Heart left ventricle (tissue), 16 donors: ENCODE results near the gene TRIM17. TPM values are rescaled to one million over a fixed set of nuclear protein-coding genes. Genes with fewer than 3 reads are reported as not detected.

Experiments used
- ATAC-seq, 4 donors: fragments of 200-7000 bp; cut with Tn5 transposase; one replicate each; pipeline ENCODE4 v1.9.1; 2020 to 2022; ENCODE audit warnings: moderate library complexity in 4 of 4, mild to moderate bottlenecking in 3 of 4, moderate number of reproducible peaks in 1 of 4
- DNase-seq, 5 donors: peaks; one replicate each; pipeline ENCODE4 v3.0.0-alpha.2; 2020
- H3K27ac ChIP-seq, 12 donors: fragments of 200-600 bp; sonication (generic) in 4 of 12; one replicate each; pipeline versions ENCODE4 v1.5.0 to v1.8.0; 2016 to 2022; ENCODE audit warnings: mild to moderate bottlenecking in 2 of 12
- H3K27me3 ChIP-seq, 9 donors: fragments of 200-600 bp; sonication (generic) in 2 of 9; one replicate each; pipeline versions ENCODE4 v1.5.1 to v1.8.0; 2016 to 2022; ENCODE audit warnings: mild to moderate bottlenecking in 3 of 9
- H3K36me3 ChIP-seq, 9 donors: fragments of 200-600 bp; sonication (generic) in 2 of 9; one replicate each; pipeline versions ENCODE4 v1.5.0 to v1.8.0; 2018 to 2022; ENCODE audit warnings: mild to moderate bottlenecking in 2 of 9
- H3K4me1 ChIP-seq, 12 donors: fragments of 200-600 bp; sonication (generic) in 4 of 12; one replicate each; pipeline versions ENCODE4 v1.5.0 to v1.8.0; 2016 to 2022; ENCODE audit warnings: mild to moderate bottlenecking in 3 of 12
- H3K4me3 ChIP-seq, 12 donors: fragments of 200-600 bp; sonication (generic) in 4 of 12; one replicate each; pipeline versions ENCODE4 v1.5.0 to v1.8.0; 2017 to 2022; ENCODE audit warnings: mild to moderate bottlenecking in 9 of 12, moderate library complexity in 4 of 12
- H3K9me3 ChIP-seq, 12 donors: fragments of 200-600 bp; sonication (generic) in 4 of 12; one replicate each; pipeline versions ENCODE4 v1.5.0 to v1.8.0; 2016 to 2022; ENCODE audit warnings: mild to moderate bottlenecking in 1 of 12
- CTCF ChIP-seq, 12 donors: fragments of 200-600 bp; sonication (generic) in 4 of 12; IDR thresholded peaks; one replicate each; pipeline versions ENCODE4 v1.5.0 to v1.8.0; 2018 to 2022; ENCODE audit warnings: antibody characterized with exemption in 12 of 12, mild to moderate bottlenecking in 5 of 12
- POLR2A ChIP-seq, 2 donors: fragments of 450-650 bp; IDR thresholded peaks; one replicate each; pipeline ENCODE4 v1.6.1; 2017; ENCODE audit warnings: antibody characterized with exemption in 2 of 2, mild to moderate bottlenecking in 2 of 2, moderate library complexity in 2 of 2
- WGBS, 4 donors: extraction: QIAGEN DNeasy Blood & Tissue Kit in 2 of 4; methylation state at CpG; one replicate each; pipeline versions ENCODE4 v1.1.5 to v1.1.7; 2013 to 2018; 5-methylcytosine and 5-hydroxymethylcytosine counted together
- intact Hi-C, 10 donors: fragments of 100-400 bp; cut with DNase I; formaldehyde crosslinking; loops; one replicate each; pipeline versions ENCODE4 v1.11.1 to v1.14.2; 2022
- polyA plus RNA-seq, 2 donors: library from polyadenylated mRNA; stranded (reverse); fragments of 200-250 nt; gene quantifications; one replicate each; pipeline ENCODE4 v1.2.3, GENCODE V29; 2013
- total RNA-seq, 9 donors: library from RNA; depleted of rRNA in 2 of 9; stranded (reverse); fragments of >200 nt in 2 of 9; fragmentation: NEBNext Ultra II Directional in 3 of 9; extraction: Animal tissue kit (Norgen Biotek cat#: 25700) in 3 of 9; gene quantifications; one replicate each; pipeline versions ENCODE4 v1.1.0 to v1.2.4, GENCODE V29; 2016 to 2023
- donor health status: ischemic (EF 13 %, LVEDD 7.1; RV severe dilation, severe dysfunction).
- donor health status: healthy with polysubstance abuse.
- donor health status: DM: no; HTN: yes; CAD: no.
- donor health status: DM: no; HTN: no; CAD: no.
- donor health status: ischemic (EF 25% LVEDD 6.9; RV normal size, moderate dysfunction).
- donor health status: ischemic (EF 25% LVEDD 5.7; RV mildly dilated, moderate dysfunction).
- donor health status: healthy.
- donor health status: DM: yes; HTN: yes; CAD: no.
- donor health status: ischemic (EF 35%, LVEDD 5.7; RV mildly dilated, moderate dysfunction).
- donor health status: nonischemic (EF 11% LVEDD 7.7; RV severe dilation, severe dysfunction).
- donor health status: DM: yes; HTN: yes; CAD: no.
- donor health status: PGD.
- donor health status: ischemic (EF 29% LVEDD 5.4; RV normal size, mild dysfunction).
- donor health status: nonischemic (EF 23%, LVEDD 6.1; RV moderate dilation, normal function).

The TRIM17 gene
- total and polyA plus RNA-seq, 11 donors: 0.08 to 1.7 (median 0.39) TPM; not detected in 3

DNA sequence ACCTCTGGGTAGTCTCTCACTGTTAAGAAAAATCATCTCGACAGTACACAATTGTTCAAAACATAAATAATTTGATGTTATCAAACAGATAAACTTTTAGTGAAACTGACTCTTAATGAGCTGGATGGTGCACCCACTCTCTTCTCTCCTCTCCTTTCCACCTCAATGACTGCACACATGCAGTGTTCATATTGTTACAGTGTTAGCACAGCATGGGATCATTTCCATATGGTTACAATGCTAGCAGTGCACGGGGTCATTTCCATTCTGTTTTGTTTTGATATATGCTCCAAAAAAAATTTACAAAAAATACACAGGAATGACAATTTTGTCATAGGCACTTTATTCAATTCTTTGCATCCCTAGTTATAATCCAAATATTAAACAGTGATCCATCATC is 44.2 kb upstream of the TRIM17 start:
- WGBS, 4 donors: 78 to 89% (median 86%) methylated on average over 2 of the region's 2 CpGs
- no peaks in the 10 kb centered on the region for H3K9me3 ChIP-seq
- intact Hi-C loops: no loop called here
- H3K27me3 ChIP-seq: peaks cover 16 to 70% (median 47%) of the 10 kb centered on the region in 9 donors
- TF ChIP-seq CTCF (IDR thresholded peaks at IDR 0.05) (no peak), POLR2A (IDR thresholded peaks at IDR 0.05) (no peak)
- no peak for DNase-seq
- no peak for ATAC-seq
- H3K27ac ChIP-seq: no peak overlapping the region
- H3K36me3 ChIP-seq: no peaks in the 10 kb centered on the region
- H3K4me1 ChIP-seq: peaks cover 0 to 55% (median 19%) of the 10 kb centered on the region in 12 donors
- no peak overlapping the region for H3K4me3 ChIP-seq

- Histone ChIP-seq H3K27ac (peak overlapping the region in 9 of 12 donors; percentile 85 to 96 (median 87)), H3K27me3 (peaks cover 15 to 58% (median 36%) of the 10 kb centered on the region in 9 donors), H3K36me3 (peaks cover 0 to 3% (median 0%) of the 10 kb centered on the region in 9 donors), H3K9me3 (no peaks in the 10 kb centered on the region), H3K4me3 (peak overlapping the region in 11 of 12 donors; percentile 19 to 79 (median 64)), H3K4me1 (peaks cover 0 to 58% (median 19%) of the 10 kb centered on the region in 12 donors)
- intact Hi-C loops: loop anchor here in 2 of 10 donors (2.0 to 10.0 kb wide), 4 partner anchors 27 to 245 kb away; partner anchors contain the start of genes RNF187 (in 1 of the 2) and TRIM11 (in 1 of the 2)
- DNase-seq (peak; percentile 43 to 69 (median 47)), ATAC-seq (peak in 3 of 4 donors; percentile 31 to 46 (median 36))
- WGBS, 4 donors: 8 to 11% (median 9%) methylated on average over 39 to 41 of the region's 41 CpGs
- no peak for TF ChIP-seq POLR2A (IDR thresholded peaks at IDR 0.05)
- peak; percentile 40 to 76 (median 64) for TF ChIP-seq CTCF (IDR thresholded peaks at IDR 0.05)
Observed at GRCh38 chr1:228459091-228459993, 42.7 kb upstream of the TRIM17 start.

GRCh38 chr1:228457396-228458176 is 40.9 kb upstream of the TRIM17 start:
- Histone ChIP-seq H3K27me3 (peaks cover 0 to 40% (median 19%) of the 10 kb centered on the region in 9 donors), H3K4me3 (peak overlapping the region; percentile 31 to 79 (median 63)), H3K4me1 (peaks cover 0 to 52% (median 14%) of the 10 kb centered on the region in 12 donors), H3K9me3 (no peaks in the 10 kb centered on the region), H3K27ac (peak overlapping the region; percentile 65 to 96 (median 88)), H3K36me3 (peaks cover 0 to 3% (median 0%) of the 10 kb centered on the region in 9 donors)
- TF ChIP-seq CTCF (IDR thresholded peaks at IDR 0.05) (peak in 9 of 12 donors; percentile 7 to 56 (median 30)), POLR2A (IDR thresholded peaks at IDR 0.05) (peak in 1 of 2 donors; percentile 70)
- ATAC-seq (peak; percentile 95 to 96 (median 96)), DNase-seq (peak; percentile 86 to 91 (median 89))
- WGBS, 4 donors: 0 to 1% (median 1%) methylated on average over 36 to 74 of the region's 74 CpGs
- intact Hi-C loops: loop anchor here in 2 of 10 donors (2.0 to 10.0 kb wide), 5 partner anchors 29 to 243 kb away; partner anchors contain the start of genes TRIM11 (in 2 of the 2) and RNF187 (in 1 of the 2)
